PC-3 (cell line): Measurements from ENCODE around the gene INTS1.

Source experiments
- EZH2 ChIP-seq: fragments of 300-600 bp; sonication (generic); IDR thresholded peaks from one replicate; pipeline ENCODE4 v1.6.1; 2017; ENCODE audit warnings: antibody characterized with exemption, mild to moderate bottlenecking, low read length; ENCODE audit not compliant: unreplicated experiment
- EZH2phosphoT487 ChIP-seq: fragments of 300-600 bp; sonication (generic); IDR thresholded peaks from 2 replicates; pipeline ENCODE4 v1.6.1; 2018; ENCODE audit warnings: mild to moderate bottlenecking, antibody characterized with exemption, low read length, borderline replicate concordance
- TF ChIP-seq, protein P1 (sequence below): fragments of 300-600 bp; sonication (generic); conservative IDR thresholded peaks from 2 replicates; pipeline ENCODE4 v1.5.1; 2017; ENCODE audit warnings: antibody characterized with exemption, low read depth, mild to moderate bottlenecking, low read length

DNA sequence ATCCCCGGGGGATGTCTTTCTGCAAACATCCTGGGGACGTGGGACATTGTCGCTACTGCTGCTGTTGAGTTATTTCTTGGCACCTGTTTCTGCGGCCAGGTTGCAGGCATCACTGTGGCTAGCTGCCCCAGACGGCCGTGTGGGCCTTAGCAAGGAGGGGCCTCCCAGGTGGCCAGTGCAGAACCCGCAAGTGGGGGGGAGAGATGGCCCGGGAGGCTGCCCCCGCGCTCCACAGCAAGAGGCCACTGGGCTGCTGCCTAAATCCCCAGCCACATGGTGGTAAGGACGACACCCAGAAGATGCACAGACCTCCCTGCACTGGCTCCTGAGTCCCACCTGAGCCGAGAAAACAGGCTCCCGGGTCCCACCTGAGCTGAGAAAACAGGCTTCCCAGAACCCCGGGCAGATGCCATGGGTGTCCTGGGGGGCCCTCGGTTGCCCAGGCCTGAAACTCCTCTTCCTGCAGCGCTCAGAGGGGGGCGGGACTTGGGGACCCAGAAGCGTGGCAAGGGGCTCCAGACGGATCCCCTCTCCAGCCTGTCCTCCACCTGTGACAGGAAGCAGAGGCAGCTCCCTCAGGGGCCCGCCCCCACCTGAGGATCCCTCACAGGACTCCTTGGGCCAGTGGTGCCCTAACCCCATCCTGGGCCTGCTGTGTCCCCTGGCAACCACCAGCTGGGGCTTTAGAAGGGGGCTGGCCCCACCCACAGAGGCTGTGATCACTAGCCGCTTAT is 25.4 kb upstream of the INTS1 start:
- TF ChIP-seq, protein P1, sequence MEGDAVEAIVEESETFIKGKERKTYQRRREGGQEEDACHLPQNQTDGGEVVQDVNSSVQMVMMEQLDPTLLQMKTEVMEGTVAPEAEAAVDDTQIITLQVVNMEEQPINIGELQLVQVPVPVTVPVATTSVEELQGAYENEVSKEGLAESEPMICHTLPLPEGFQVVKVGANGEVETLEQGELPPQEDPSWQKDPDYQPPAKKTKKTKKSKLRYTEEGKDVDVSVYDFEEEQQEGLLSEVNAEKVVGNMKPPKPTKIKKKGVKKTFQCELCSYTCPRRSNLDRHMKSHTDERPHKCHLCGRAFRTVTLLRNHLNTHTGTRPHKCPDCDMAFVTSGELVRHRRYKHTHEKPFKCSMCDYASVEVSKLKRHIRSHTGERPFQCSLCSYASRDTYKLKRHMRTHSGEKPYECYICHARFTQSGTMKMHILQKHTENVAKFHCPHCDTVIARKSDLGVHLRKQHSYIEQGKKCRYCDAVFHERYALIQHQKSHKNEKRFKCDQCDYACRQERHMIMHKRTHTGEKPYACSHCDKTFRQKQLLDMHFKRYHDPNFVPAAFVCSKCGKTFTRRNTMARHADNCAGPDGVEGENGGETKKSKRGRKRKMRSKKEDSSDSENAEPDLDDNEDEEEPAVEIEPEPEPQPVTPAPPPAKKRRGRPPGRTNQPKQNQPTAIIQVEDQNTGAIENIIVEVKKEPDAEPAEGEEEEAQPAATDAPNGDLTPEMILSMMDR, result no peak
- TF ChIP-seq EZH2phosphoT487, result no peak
- TF ChIP-seq EZH2, result no peak
